HEK293 (cell line): ENCODE results near the gene ASPHD1.
A peak's percentile ranks its signal among the peaks of the same experiment; 100 is the strongest.

ENCODE experiments used
- EGR2 ChIP-seq: fragments of 450-650 bp; formaldehyde crosslinking; IDR thresholded peaks from 2 replicates; pipeline ENCODE4 v1.5.1; 2016; ENCODE audit warnings: low read depth, missing biosample characterization, missing genetic modification characterization
- FEZF1 ChIP-seq: fragments of 450-650 bp; formaldehyde crosslinking; IDR thresholded peaks from 2 replicates; pipeline ENCODE4 v1.5.1; 2016; ENCODE audit warnings: missing biosample characterization, missing genetic modification characterization
- GFI1B ChIP-seq: fragments of 450-650 bp; formaldehyde crosslinking; IDR thresholded peaks from 2 replicates; pipeline ENCODE4 v1.5.1; 2016; ENCODE audit warnings: missing biosample characterization, missing genetic modification characterization
- HIC1 ChIP-seq: fragments of 450-650 bp; formaldehyde crosslinking; IDR thresholded peaks from 2 replicates; pipeline ENCODE4 v1.5.1; 2016; ENCODE audit warnings: missing biosample characterization, missing genetic modification characterization
- HOXC10 ChIP-seq: sonication (generic); formaldehyde crosslinking; IDR thresholded peaks from 2 replicates; pipeline ENCODE4 v1.8.1; 2023; ENCODE audit warnings: mild to moderate bottlenecking, missing genetic modification reagents
- INSM2 ChIP-seq: fragments of 450-650 bp; formaldehyde crosslinking; IDR thresholded peaks from 2 replicates; pipeline ENCODE4 v1.5.1; 2016; ENCODE audit warnings: missing biosample characterization, missing genetic modification characterization
- KLF17 ChIP-seq: fragments of 450-650 bp; formaldehyde crosslinking; IDR thresholded peaks from 2 replicates; pipeline ENCODE4 v1.5.1; 2016; ENCODE audit warnings: missing biosample characterization, missing genetic modification characterization
- KLF8 ChIP-seq: fragments of 450-650 bp; formaldehyde crosslinking; IDR thresholded peaks from 2 replicates; pipeline ENCODE4 v1.5.1; 2016; ENCODE audit warnings: missing biosample characterization, missing genetic modification characterization
- PBX3 ChIP-seq: sonication (generic); formaldehyde crosslinking; IDR thresholded peaks from 2 replicates; pipeline ENCODE4 v1.8.1; 2022; ENCODE audit warnings: mild to moderate bottlenecking, moderate library complexity, missing genetic modification reagents
- PRDM6 ChIP-seq: fragments of 450-650 bp; formaldehyde crosslinking; IDR thresholded peaks from 2 replicates; pipeline ENCODE4 v1.5.1; 2017; ENCODE audit warnings: missing biosample characterization, missing genetic modification characterization
- SALL2 ChIP-seq: fragments of 450-650 bp; formaldehyde crosslinking; IDR thresholded peaks from 2 replicates; pipeline ENCODE4 v1.5.0; 2017; ENCODE audit warnings: missing biosample characterization, mild to moderate bottlenecking, missing genetic modification characterization, borderline replicate concordance
- SP2 ChIP-seq: fragments of 450-650 bp; formaldehyde crosslinking; IDR thresholded peaks from 2 replicates; pipeline ENCODE4 v1.5.1; 2016; ENCODE audit warnings: missing biosample characterization, missing genetic modification characterization
- SP3 ChIP-seq: fragments of 450-650 bp; formaldehyde crosslinking; IDR thresholded peaks from 2 replicates; pipeline ENCODE4 v1.5.1; 2016; ENCODE audit warnings: missing biosample characterization, missing genetic modification characterization
- WT1 ChIP-seq: fragments of 450-650 bp; formaldehyde crosslinking; IDR thresholded peaks from 2 replicates; pipeline ENCODE4 v1.5.1; 2016; ENCODE audit warnings: missing biosample characterization, missing genetic modification characterization
- ZBTB17 ChIP-seq: fragments of 450-650 bp; formaldehyde crosslinking; IDR thresholded peaks from 2 replicates; pipeline ENCODE4 v1.5.1; 2016; ENCODE audit warnings: missing biosample characterization, missing genetic modification characterization
- ZBTB48 ChIP-seq: fragments of 450-650 bp; formaldehyde crosslinking; IDR thresholded peaks from 2 replicates; pipeline ENCODE4 v1.5.1; 2016; ENCODE audit warnings: missing biosample characterization, missing genetic modification characterization
- ZBTB7A ChIP-seq: fragments of 450-650 bp; formaldehyde crosslinking; IDR thresholded peaks from 2 replicates; pipeline ENCODE4 v1.5.1; 2016; ENCODE audit warnings: low read depth, missing biosample characterization, missing genetic modification characterization
- ZFP69B ChIP-seq: fragments of 450-650 bp; formaldehyde crosslinking; IDR thresholded peaks from 2 replicates; pipeline ENCODE4 v1.5.1; 2016; ENCODE audit warnings: missing biosample characterization, missing genetic modification characterization
- ZIC2 ChIP-seq: fragments of 450-650 bp; formaldehyde crosslinking; IDR thresholded peaks from 2 replicates; pipeline ENCODE4 v1.5.1; 2016; ENCODE audit warnings: missing biosample characterization, missing genetic modification characterization
- ZNF16 ChIP-seq: fragments of 450-650 bp; formaldehyde crosslinking; IDR thresholded peaks from 2 replicates; pipeline ENCODE4 v1.5.1; 2016; ENCODE audit warnings: low read depth, missing biosample characterization, missing genetic modification characterization
- ZNF202 ChIP-seq: fragments of 450-650 bp; formaldehyde crosslinking; IDR thresholded peaks from 2 replicates; pipeline ENCODE4 v1.5.1; 2016; ENCODE audit warnings: missing biosample characterization, missing genetic modification characterization, borderline replicate concordance
- ZNF292 ChIP-seq: fragments of 450-650 bp; formaldehyde crosslinking; IDR thresholded peaks from 2 replicates; pipeline ENCODE4 v1.5.1; 2016; ENCODE audit warnings: low read depth, missing biosample characterization, missing genetic modification characterization, borderline replicate concordance
- ZNF362 ChIP-seq: fragments of 450-650 bp; formaldehyde crosslinking; IDR thresholded peaks from 2 replicates; pipeline ENCODE4 v1.5.1; 2016; ENCODE audit warnings: missing biosample characterization, missing genetic modification characterization
- ZNF37A ChIP-seq: fragments of 450-650 bp; IDR thresholded peaks from 2 replicates; pipeline ENCODE4 v1.5.1; 2018; ENCODE audit warnings: missing biosample characterization, missing genetic modification characterization
- ZNF391 ChIP-seq: fragments of 450-650 bp; formaldehyde crosslinking; IDR thresholded peaks from 2 replicates; pipeline ENCODE4 v1.5.1; 2016; ENCODE audit warnings: low read depth, missing biosample characterization, missing genetic modification characterization, borderline replicate concordance
- ZNF394 ChIP-seq: fragments of 450-650 bp; formaldehyde crosslinking; IDR thresholded peaks from 2 replicates; pipeline ENCODE4 v1.5.1; 2016; ENCODE audit warnings: missing biosample characterization, missing genetic modification characterization, mild to moderate bottlenecking, moderate library complexity, borderline replicate concordance
- ZNF423 ChIP-seq: fragments of 450-650 bp; formaldehyde crosslinking; IDR thresholded peaks from 2 replicates; pipeline ENCODE4 v1.5.1; 2016; ENCODE audit warnings: missing biosample characterization, missing genetic modification characterization
- ZNF426 ChIP-seq: fragments of 450-650 bp; formaldehyde crosslinking; IDR thresholded peaks from 2 replicates; pipeline ENCODE4 v1.5.1; 2017; ENCODE audit warnings: missing biosample characterization, missing genetic modification characterization, mild to moderate bottlenecking, inconsistent platforms, moderate library complexity
- ZNF629 ChIP-seq: fragments of 450-650 bp; formaldehyde crosslinking; IDR thresholded peaks from 2 replicates; pipeline ENCODE4 v1.5.1; 2017; ENCODE audit warnings: missing biosample characterization, missing genetic modification characterization
- ZNF692 ChIP-seq: fragments of 450-650 bp; formaldehyde crosslinking; IDR thresholded peaks from 2 replicates; pipeline ENCODE4 v1.5.1; 2016; ENCODE audit warnings: missing biosample characterization, missing genetic modification characterization
- ZNF792 ChIP-seq: fragments of 450-650 bp; formaldehyde crosslinking; IDR thresholded peaks from 2 replicates; pipeline ENCODE4 v1.5.1; 2016; ENCODE audit warnings: missing biosample characterization, missing genetic modification characterization

ASPHD1 gene

GRCh38 chr16:29899516-29900101 lies 679 bp upstream of the ASPHD1 start, which contains the start of gene SEZ6L2 (continued):
- no peak; the same call in 1 of the 2 replicates for TF ChIP-seq KLF8 (tag by site-specific recombination)
- TF ChIP-seq ZFP69B (tag by site-specific recombination): no peak
- no peak for TF ChIP-seq HIC1
- no peak for TF ChIP-seq PRDM6 (tag by site-specific recombination)
- TF ChIP-seq WT1: peak; percentile 65; the same call in 1 of the 2 replicates
- TF ChIP-seq ZNF37A: no peak
- TF ChIP-seq GFI1B (tag by site-specific recombination): no peak
- TF ChIP-seq ZNF629 (tag by site-specific recombination): peak; percentile 68
- no peak for TF ChIP-seq ZNF202 (tag by site-specific recombination)
- no peak for TF ChIP-seq ZNF391
- TF ChIP-seq ZNF292 (tag by site-specific recombination): no peak
- TF ChIP-seq ZNF362 (tag by site-specific recombination): no peak
- no peak for TF ChIP-seq KLF17 (tag by site-specific recombination)
- TF ChIP-seq ZNF426 (tag by site-specific recombination): no peak
- TF ChIP-seq PBX3: peak; percentile 91; the same call in 1 of the 2 replicates
- no peak for TF ChIP-seq SALL2 (tag by site-specific recombination)
- no peak for TF ChIP-seq HOXC10 (CRISPR knock-in tag)
- no peak for TF ChIP-seq EGR2 (tag by site-specific recombination)
- peak; percentile 64; the same call in 1 of the 2 replicates for TF ChIP-seq ZBTB7A (tag by site-specific recombination)
- peak; percentile 99 for TF ChIP-seq ZNF394
- 0 out of 2 replicates have a peak, but pooled peaks have one; percentile 34 for TF ChIP-seq ZIC2 (tag by site-specific recombination)
- TF ChIP-seq ZNF692: no peak
- TF ChIP-seq SP2: peak; percentile 94
- TF ChIP-seq ZNF423 (tag by site-specific recombination): no peak
- no peak for TF ChIP-seq ZNF792 (tag by site-specific recombination)
- peak; percentile 96 for TF ChIP-seq ZBTB48 (tag by site-specific recombination)
- TF ChIP-seq FEZF1: peak; percentile 64
- TF ChIP-seq INSM2 (tag by site-specific recombination): peak; percentile 77
- peak; percentile 75 for TF ChIP-seq SP3 (tag by site-specific recombination)
- no peak for TF ChIP-seq ZNF16 (tag by site-specific recombination)
- peak; percentile 53; the same call in 1 of the 2 replicates for TF ChIP-seq ZBTB17 (tag by site-specific recombination)
